Right atrium auricular region (tissue), 2 donors: ENCODE results near the gene STK38L. TPM values are rescaled to one million over a fixed set of nuclear protein-coding genes. Genes with fewer than 3 reads are reported as not detected.

ENCODE experiments used
- DNase-seq: peaks from one replicate; pipeline ENCODE4 v3.0.0-alpha.2; 2019; ENCODE audit warnings: low spot score
- H3K27ac ChIP-seq, 2 donors: fragments of 200-600 bp; sonication (generic); 1 replicate in 1 of 2; 2 replicates in 1 of 2; pipeline ENCODE4 v1.5.1; 2016 to 2019
- H3K27me3 ChIP-seq, 2 donors: fragments of 200-600 bp; sonication (generic); one replicate each; pipeline versions ENCODE4 v1.5.1 to v1.6.0; 2017 to 2019
- H3K36me3 ChIP-seq: fragments of 200-600 bp; sonication (generic); one replicate; pipeline ENCODE4 v1.5.1; 2016
- H3K4me1 ChIP-seq, 2 donors: fragments of 200-600 bp; sonication (generic); one replicate each; pipeline versions ENCODE4 v1.5.1 to v1.6.0; 2017 to 2019
- H3K4me3 ChIP-seq, 2 donors: fragments of 200-600 bp; sonication (generic); 1 replicate in 1 of 2; 2 replicates in 1 of 2; pipeline ENCODE4 v1.5.1; 2017 to 2019; ENCODE audit warnings: mild to moderate bottlenecking in 1 of 2, moderate library complexity in 1 of 2
- H3K9me3 ChIP-seq, 2 donors: fragments of 200-600 bp; sonication (generic); one replicate each; pipeline ENCODE4 v1.5.1; 2019
- total RNA-seq, 2 donors: library from RNA; depleted of rRNA; stranded (reverse); fragments of >200 nt; gene quantifications; one replicate each; pipeline ENCODE4 v1.1.0, GENCODE V29; 2016
- TF ChIP-seq, protein P1 (sequence below), 2 donors: fragments of 200-600 bp; sonication (generic); IDR thresholded peaks; one replicate each; pipeline ENCODE4 v1.5.1; 2019; ENCODE audit warnings: antibody characterized with exemption in 2 of 2

STK38L gene
- total RNA-seq, 2 donors from 2014 or later = 65.9 to 93.2 TPM

DNA sequence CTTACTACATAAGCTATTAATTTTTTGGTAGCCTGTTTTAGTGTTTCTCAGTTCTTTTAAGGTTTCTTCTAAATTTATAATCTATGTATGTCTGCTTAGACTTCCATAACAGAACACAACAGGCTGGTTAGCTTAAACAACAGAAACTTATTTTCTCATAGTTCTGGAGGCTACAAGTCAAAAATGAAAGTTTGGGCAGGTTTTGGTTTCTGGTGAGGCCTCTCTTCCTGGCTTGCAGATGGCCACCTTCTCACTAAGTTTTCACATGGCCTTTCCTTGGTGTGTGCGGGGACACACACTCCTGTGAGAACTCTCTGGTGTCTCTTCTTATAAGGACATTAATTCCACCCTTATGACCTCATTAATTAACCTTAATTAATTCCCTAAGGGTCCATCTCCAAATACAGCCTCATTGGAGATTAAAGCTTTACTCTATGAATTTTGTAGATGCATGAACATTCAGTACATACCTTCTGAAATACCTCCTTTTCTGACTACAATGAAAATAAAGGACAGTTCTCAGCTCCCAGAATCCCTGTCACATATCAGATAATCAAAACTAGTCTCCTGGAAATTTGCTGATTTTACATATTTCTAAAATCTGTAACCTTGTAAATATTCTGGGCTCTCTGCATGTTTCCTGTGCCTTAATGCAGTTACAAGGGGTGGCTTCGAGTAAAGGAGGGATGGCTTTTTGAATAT is 65.4 kb downstream of the STK38L start:
- Histone ChIP-seq H3K4me1 (no peaks in the 10 kb centered on the region), H3K4me3 (no peak overlapping the region), H3K36me3 (peaks cover 56% of the 10 kb centered on the region), H3K27ac (no peak overlapping the region), H3K9me3 (no peaks in the 10 kb centered on the region), H3K27me3 (no peaks in the 10 kb centered on the region)
- TF ChIP-seq, protein P1, sequence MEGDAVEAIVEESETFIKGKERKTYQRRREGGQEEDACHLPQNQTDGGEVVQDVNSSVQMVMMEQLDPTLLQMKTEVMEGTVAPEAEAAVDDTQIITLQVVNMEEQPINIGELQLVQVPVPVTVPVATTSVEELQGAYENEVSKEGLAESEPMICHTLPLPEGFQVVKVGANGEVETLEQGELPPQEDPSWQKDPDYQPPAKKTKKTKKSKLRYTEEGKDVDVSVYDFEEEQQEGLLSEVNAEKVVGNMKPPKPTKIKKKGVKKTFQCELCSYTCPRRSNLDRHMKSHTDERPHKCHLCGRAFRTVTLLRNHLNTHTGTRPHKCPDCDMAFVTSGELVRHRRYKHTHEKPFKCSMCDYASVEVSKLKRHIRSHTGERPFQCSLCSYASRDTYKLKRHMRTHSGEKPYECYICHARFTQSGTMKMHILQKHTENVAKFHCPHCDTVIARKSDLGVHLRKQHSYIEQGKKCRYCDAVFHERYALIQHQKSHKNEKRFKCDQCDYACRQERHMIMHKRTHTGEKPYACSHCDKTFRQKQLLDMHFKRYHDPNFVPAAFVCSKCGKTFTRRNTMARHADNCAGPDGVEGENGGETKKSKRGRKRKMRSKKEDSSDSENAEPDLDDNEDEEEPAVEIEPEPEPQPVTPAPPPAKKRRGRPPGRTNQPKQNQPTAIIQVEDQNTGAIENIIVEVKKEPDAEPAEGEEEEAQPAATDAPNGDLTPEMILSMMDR (IDR thresholded peaks at IDR 0.05) = no peak
- DNase-seq = no peak

DNA sequence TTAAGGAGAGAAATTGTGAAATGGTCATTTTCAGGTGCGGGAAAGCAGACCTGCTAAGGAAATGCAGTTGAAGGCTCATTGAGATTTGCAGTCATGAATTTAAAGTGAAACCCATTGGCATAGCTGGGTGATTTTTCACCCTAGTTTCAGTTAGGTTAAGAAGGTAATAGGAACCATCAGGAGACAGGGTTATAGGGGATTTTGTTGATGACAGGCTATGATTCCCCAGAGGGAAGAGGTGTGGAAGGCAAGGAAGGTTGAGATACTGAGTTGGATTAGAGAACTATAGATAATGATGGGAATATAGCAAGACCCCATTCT is 65.9 kb downstream of the STK38L start:
- Histone ChIP-seq H3K27me3 (no peaks in the 10 kb centered on the region), H3K4me1 (no peaks in the 10 kb centered on the region), H3K9me3 (no peaks in the 10 kb centered on the region), H3K36me3 (peaks cover 62% of the 10 kb centered on the region), H3K27ac (no peak overlapping the region), H3K4me3 (no peak overlapping the region)
- TF ChIP-seq, protein P1 (IDR thresholded peaks at IDR 0.05) = no peak
- DNase-seq = no peak

DNA sequence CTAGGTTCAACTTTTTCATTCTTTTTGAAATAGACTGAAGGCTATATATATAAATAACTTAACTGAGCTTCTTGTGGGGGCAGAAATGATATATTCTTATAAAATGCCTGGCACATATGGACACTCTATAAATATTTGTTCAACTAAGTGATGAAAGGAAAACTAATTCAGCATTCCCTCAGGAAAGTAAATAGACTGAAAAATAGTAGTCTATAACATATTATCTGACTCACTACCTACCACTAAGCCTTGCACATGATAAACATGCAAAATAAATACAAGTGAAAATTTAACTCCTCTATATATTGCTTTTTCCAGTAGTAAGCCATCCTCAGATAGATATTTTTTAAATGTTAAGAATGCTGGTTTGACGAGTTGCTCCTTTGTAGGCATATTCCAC is 72.9 kb downstream of the STK38L start:
- H3K4me3 ChIP-seq = no peak overlapping the region
- TF ChIP-seq, protein P1 (IDR thresholded peaks at IDR 0.05) = no peak

DNA sequence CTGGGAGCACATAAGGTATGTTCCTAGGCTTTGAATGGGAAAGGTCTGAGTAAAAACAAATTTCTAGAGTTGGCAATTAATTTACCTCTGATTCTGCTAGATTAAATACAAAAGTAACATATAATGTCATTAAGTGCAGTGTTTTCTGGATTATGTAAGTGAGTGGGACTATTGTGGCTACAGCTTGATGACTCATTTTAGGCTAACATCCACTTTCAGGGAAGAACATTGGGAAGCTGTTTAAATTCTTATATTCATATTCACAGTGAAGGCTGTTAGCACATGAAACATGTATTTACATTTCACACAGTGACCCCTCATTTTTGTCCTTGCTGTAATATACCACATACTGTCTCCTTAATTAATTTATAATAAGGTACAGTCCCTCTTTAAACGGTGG is 75.3 kb downstream of the STK38L start:
- Histone ChIP-seq H3K4me1 (no peaks in the 10 kb centered on the region), H3K27ac (no peak overlapping the region), H3K9me3 (no peaks in the 10 kb centered on the region), H3K27me3 (no peaks in the 10 kb centered on the region), H3K36me3 (peaks cover 97% of the 10 kb centered on the region), H3K4me3 (no peak overlapping the region)
- TF ChIP-seq, protein P1 (IDR thresholded peaks at IDR 0.05) = no peak
- DNase-seq = no peak

More for the DNA sequence above, 72.9 kb downstream of the STK38L start:
- no peaks in the 10 kb centered on the region for H3K27me3 ChIP-seq
- H3K9me3 ChIP-seq = no peaks in the 10 kb centered on the region
- H3K36me3 ChIP-seq = peaks cover 97% of the 10 kb centered on the region
- no peaks in the 10 kb centered on the region for H3K4me1 ChIP-seq
- no peak overlapping the region for H3K27ac ChIP-seq
- DNase-seq = no peak

DNA sequence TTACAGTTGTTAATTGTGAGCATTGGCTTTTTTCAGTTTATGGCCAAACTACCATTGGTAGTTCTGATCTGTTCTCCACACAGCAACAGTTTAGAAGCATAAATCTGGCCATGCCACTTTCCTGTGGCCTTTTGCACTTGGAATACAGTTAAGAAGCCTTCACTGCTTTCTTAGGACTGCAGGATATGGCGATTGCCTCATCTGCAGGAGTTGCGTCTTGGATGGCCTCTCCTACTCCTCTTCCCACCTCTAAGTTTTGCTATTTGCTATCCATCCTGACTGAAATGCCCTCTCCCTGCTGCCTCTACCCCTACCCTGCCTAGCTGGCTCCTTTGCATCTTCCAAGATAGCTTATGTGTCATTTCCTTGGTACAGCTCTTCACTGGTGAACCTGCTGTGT is 75.8 kb downstream of the STK38L start:
- Histone ChIP-seq H3K27me3 (no peaks in the 10 kb centered on the region), H3K9me3 (no peaks in the 10 kb centered on the region), H3K4me1 (no peaks in the 10 kb centered on the region), H3K36me3 (peaks cover 97% of the 10 kb centered on the region), H3K4me3 (no peak overlapping the region), H3K27ac (no peak overlapping the region)
- TF ChIP-seq, protein P1 (IDR thresholded peaks at IDR 0.05) = no peak
- DNase-seq = no peak

DNA sequence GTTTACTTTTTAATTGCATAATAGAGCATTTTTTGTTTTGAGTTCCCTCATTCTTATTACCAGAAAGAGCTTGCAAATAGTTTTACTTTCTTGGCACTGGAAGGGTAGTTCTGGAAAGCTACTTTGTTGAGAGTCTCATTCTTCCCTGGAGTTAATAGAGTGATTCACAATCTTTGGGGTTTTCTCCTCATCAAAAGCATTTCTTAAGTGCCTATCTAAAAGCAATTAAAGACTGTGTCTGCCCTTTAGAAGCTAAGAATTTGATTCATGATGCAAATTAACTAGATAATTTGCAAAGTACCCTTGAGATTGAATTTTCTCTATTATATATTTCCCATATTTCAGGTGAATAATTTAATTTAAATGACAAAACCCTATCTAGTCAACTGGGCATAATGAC is 80.4 kb downstream of the STK38L start:
- H3K36me3 ChIP-seq = peaks cover 70% of the 10 kb centered on the region

More for the DNA sequence above, 80.4 kb downstream of the STK38L start:
- Histone ChIP-seq H3K27me3 (no peaks in the 10 kb centered on the region), H3K9me3 (no peaks in the 10 kb centered on the region), H3K4me3 (no peak overlapping the region), H3K27ac (no peak overlapping the region), H3K4me1 (no peaks in the 10 kb centered on the region)
- DNase-seq = no peak
- TF ChIP-seq, protein P1 (IDR thresholded peaks at IDR 0.05) = no peak
